Hepatocyte (in vitro differentiated cells): Measurements from ENCODE around the gene CALCOCO2. TPM values are rescaled to one million over a fixed set of nuclear protein-coding genes. Genes with fewer than 3 reads are reported as not detected.

Experiments
- DNase-seq: peaks from one replicate; pipeline ENCODE4 v3.0.0-alpha.2; 2016; ENCODE audit warnings: low spot score
- H2AFZ ChIP-seq: fragments of 200-600 bp; sonication (generic); 2 replicates; pipeline ENCODE4 v1.6.0; 2016; ENCODE audit warnings: antibody characterized with exemption, mild to moderate bottlenecking
- H3K27ac ChIP-seq: fragments of 200-600 bp; sonication (generic); 2 replicates; pipeline ENCODE4 v1.5.1; 2016; ENCODE audit warnings: mild to moderate bottlenecking
- H3K27me3 ChIP-seq: fragments of 200-600 bp; sonication (generic); 2 replicates; pipeline ENCODE4 v1.6.1; 2016
- H3K36me3 ChIP-seq: fragments of 200-600 bp; sonication (generic); replicated peaks from 2 replicates; pipeline ENCODE4 v1.5.1; 2016; ENCODE audit warnings: low read depth; ENCODE audit not compliant: insufficient read depth
- H3K4me1 ChIP-seq: fragments of 200-600 bp; sonication (generic); 2 replicates; pipeline ENCODE4 v1.5.1; 2016; ENCODE audit warnings: mild to moderate bottlenecking, moderate library complexity; ENCODE audit not compliant: insufficient read depth
- H3K4me2 ChIP-seq: fragments of 200-600 bp; sonication (generic); 2 replicates; pipeline ENCODE4 v1.6.0; 2016
- H3K4me3 ChIP-seq: fragments of 200-600 bp; sonication (generic); 2 replicates; pipeline ENCODE4 v1.5.1; 2016; ENCODE audit warnings: mild to moderate bottlenecking
- H3K79me2 ChIP-seq: fragments of 200-600 bp; sonication (generic); 2 replicates; pipeline ENCODE4 v1.6.0; 2017; ENCODE audit warnings: mild to moderate bottlenecking
- H3K9me2 ChIP-seq: fragments of 200-600 bp; sonication (generic); replicated peaks from 2 replicates; pipeline ENCODE4 v1.6.0; 2017; ENCODE audit warnings: mild to moderate bottlenecking; ENCODE audit not compliant: insufficient read depth
- H3K9me3 ChIP-seq: fragments of 200-600 bp; sonication (generic); 2 replicates; pipeline ENCODE4 v1.5.1; 2016; ENCODE audit warnings: low read depth, mild to moderate bottlenecking
- H4K20me1 ChIP-seq: fragments of 200-600 bp; sonication (generic); 2 replicates; pipeline ENCODE4 v1.6.0; 2016; ENCODE audit warnings: mild to moderate bottlenecking; ENCODE audit not compliant: insufficient read depth, poor library complexity, severe bottlenecking
- EZH2 ChIP-seq: fragments of 200-600 bp; sonication (generic); IDR thresholded peaks from 2 replicates; pipeline ENCODE4 v1.6.1; 2016; ENCODE audit warnings: antibody characterized with exemption, mild to moderate bottlenecking, borderline replicate concordance
- EZH2phosphoT487 ChIP-seq: fragments of 200-600 bp; sonication (generic); IDR thresholded peaks from one replicate; pipeline ENCODE4 v1.6.1; 2018; ENCODE audit warnings: antibody characterized with exemption, mild to moderate bottlenecking, low read depth, moderate library complexity; ENCODE audit not compliant: unreplicated experiment, severe bottlenecking
- WGBS: methylation state at CpG from one replicate; pipeline ENCODE4 v1.1.6; 2016; ENCODE audit warnings: low lambda C conversion rate; ENCODE audit errors: missing lambda C conversion rate; 5-methylcytosine and 5-hydroxymethylcytosine counted together
- polyA plus RNA-seq: library from polyadenylated mRNA; unstranded; fragments of >200 nt; fragmentation: Nextera tagmentation; extraction: Ambion mirVana; gene quantifications from 2 replicates; pipeline ENCODE4 v1.2.1, GENCODE V29; 2016
- total RNA-seq: library from RNA; depleted of rRNA; stranded (reverse); fragments of >200 nt; gene quantifications from 2 replicates; pipeline ENCODE4 v1.2.3, GENCODE V29; 2014
- TF ChIP-seq, protein P1 (sequence below): fragments of 200-600 bp; sonication (generic); IDR thresholded peaks from 2 replicates; pipeline ENCODE4 v1.5.1; 2016; ENCODE audit warnings: antibody characterized with exemption, mild to moderate bottlenecking; ENCODE audit not compliant: poor library complexity

CALCOCO2 gene
- total and polyA plus RNA-seq, 2 experiments from 2014 or later = 76.3 to 79.2 TPM

DNA sequence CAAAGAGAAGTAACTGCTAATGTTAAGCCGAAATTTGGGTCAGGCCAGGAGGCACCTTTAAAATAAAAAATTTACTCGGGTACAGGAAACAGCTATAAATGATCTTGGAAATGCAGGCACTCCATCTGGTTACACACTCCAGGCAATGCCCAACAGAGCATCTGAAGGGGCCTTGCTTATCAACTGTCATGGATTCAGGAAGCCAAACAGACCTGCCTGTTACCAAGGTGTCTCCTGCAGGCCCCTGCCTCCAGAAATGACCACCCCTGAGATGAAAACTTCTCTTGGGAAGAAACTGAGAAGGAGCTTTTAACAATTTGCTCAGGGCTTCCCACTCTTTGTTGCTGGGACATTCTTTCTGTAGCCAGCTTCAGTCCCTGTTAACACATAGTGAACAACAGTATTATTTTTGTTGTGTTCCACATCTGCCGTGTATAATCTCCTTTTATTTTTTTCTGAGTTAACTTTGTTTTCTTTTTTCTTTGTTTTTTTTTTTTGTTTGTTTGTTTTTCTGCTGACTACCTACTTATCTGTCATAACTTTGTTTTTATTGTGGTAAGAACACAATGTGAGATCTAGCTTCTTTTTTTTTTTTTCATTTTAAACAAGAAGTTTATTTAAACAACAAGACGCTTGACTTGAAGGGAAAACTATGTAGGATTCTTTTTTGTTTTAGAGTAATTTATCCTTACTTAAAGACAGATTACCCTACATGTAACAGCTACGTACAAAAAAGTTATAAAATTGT is 43.0 kb downstream of the CALCOCO2 start:
- peak overlapping the region; percentile 97 for H3K27ac ChIP-seq
- no peaks in the 10 kb centered on the region for H3K9me3 ChIP-seq
- 48% methylated on average over 5 of the region's 5 CpGs for WGBS
- H3K4me3 ChIP-seq = no peak overlapping the region
- no peaks in the 10 kb centered on the region for H3K27me3 ChIP-seq
- H3K36me3 ChIP-seq = no peaks in the 10 kb centered on the region
- peak overlapping the region; percentile 8 for H2AFZ ChIP-seq
- H3K9me2 ChIP-seq = no peaks in the 10 kb centered on the region
- H4K20me1 ChIP-seq = no peaks in the 10 kb centered on the region
- H3K4me1 ChIP-seq = peaks cover 51% of the 10 kb centered on the region
- TF ChIP-seq EZH2phosphoT487 = no peak
- TF ChIP-seq, protein P1, sequence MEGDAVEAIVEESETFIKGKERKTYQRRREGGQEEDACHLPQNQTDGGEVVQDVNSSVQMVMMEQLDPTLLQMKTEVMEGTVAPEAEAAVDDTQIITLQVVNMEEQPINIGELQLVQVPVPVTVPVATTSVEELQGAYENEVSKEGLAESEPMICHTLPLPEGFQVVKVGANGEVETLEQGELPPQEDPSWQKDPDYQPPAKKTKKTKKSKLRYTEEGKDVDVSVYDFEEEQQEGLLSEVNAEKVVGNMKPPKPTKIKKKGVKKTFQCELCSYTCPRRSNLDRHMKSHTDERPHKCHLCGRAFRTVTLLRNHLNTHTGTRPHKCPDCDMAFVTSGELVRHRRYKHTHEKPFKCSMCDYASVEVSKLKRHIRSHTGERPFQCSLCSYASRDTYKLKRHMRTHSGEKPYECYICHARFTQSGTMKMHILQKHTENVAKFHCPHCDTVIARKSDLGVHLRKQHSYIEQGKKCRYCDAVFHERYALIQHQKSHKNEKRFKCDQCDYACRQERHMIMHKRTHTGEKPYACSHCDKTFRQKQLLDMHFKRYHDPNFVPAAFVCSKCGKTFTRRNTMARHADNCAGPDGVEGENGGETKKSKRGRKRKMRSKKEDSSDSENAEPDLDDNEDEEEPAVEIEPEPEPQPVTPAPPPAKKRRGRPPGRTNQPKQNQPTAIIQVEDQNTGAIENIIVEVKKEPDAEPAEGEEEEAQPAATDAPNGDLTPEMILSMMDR = no peak
- TF ChIP-seq EZH2 = no peak
- H3K4me2 ChIP-seq = no peak overlapping the region
- no peaks in the 10 kb centered on the region for H3K79me2 ChIP-seq
- DNase-seq = no peak

DNA sequence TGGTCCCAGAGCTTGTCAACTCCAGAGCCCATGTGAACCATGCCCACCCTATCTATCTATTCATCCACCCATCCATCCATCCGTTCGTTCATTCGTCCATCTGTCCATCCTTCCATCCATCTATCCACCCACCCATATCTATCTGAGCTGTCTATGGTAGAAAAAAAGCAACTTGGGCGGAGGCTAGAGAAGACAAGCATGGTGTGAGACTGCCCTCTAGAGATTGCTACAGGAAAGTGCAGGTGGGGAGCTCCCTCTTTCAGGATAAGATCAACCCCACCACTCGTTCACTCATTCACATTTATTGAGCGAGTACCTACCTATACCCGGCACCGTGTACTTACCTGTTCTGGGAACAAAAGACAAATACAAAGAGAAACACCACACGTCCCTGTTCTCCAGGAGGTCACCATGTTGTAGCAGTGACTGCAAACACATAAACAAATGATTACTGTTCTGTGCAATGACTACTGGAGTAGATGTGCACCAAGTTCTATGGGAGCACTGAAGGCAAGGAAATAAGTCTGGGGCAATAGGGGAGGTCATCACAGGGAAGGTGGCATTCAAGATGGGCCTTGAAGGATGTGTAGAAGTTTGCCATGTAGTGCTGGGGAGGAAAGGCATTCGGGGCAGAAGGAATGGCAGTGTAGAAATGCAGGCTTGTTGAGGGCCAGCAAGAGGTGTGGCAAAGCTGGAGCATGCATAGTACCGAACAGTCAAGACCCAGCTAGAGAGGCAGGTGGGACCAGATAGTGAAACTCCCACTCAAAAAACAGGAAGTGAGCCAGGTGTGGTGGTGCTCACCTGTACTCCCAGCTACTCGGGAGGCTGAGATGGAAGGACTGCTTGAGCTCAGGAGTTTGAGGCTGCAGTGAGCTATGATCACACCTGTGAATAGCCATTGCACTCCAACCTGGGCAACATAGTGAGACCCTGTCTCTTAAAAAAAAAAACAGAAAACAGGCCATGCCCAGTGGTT is 48.4 kb downstream of the CALCOCO2 start:
- Histone ChIP-seq H2AFZ (no peak overlapping the region), H3K9me3 (no peaks in the 10 kb centered on the region), H3K4me2 (no peak overlapping the region), H3K4me3 (no peak overlapping the region), H4K20me1 (no peaks in the 10 kb centered on the region), H3K4me1 (peaks cover 1% of the 10 kb centered on the region), H3K79me2 (no peaks in the 10 kb centered on the region), H3K27ac (no peak overlapping the region), H3K36me3 (no peaks in the 10 kb centered on the region), H3K27me3 (no peaks in the 10 kb centered on the region), H3K9me2 (no peaks in the 10 kb centered on the region)
- WGBS = 25% methylated on average over 12 of the region's 12 CpGs
- TF ChIP-seq, protein P1 = peak; percentile 88
- no peak for TF ChIP-seq EZH2
- peak; percentile 81 for DNase-seq

DNA sequence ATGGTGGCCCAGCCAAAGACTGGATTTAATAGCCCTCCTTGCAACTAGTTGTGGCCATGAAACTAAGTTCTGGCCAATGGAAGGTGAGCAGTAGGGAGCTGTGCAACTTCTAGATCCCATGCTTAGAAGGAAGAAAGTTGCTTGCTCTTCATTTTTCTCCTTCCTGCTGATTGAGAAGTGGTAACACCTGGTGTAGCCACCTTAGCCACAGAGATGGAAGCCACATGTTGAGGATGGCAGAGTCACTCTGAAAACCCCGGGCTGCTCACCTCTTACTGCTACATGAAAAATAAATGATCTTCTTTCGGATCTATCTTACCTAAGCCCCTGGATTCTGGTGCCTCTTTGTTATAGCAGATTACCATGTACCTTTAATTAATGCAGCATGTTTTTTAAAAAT is 51.4 kb downstream of the CALCOCO2 start:
- Histone ChIP-seq H4K20me1 (no peaks in the 10 kb centered on the region), H3K4me2 (no peak overlapping the region), H3K36me3 (no peaks in the 10 kb centered on the region), H3K9me2 (no peaks in the 10 kb centered on the region), H3K4me1 (no peaks in the 10 kb centered on the region), H3K9me3 (no peaks in the 10 kb centered on the region), H3K27me3 (no peaks in the 10 kb centered on the region), H3K4me3 (no peak overlapping the region), H2AFZ (no peak overlapping the region), H3K27ac (no peak overlapping the region), H3K79me2 (no peaks in the 10 kb centered on the region)
- TF ChIP-seq EZH2phosphoT487 (no peak), EZH2 (no peak)
- TF ChIP-seq, protein P1 = no peak
- no peak for DNase-seq
- WGBS = 91% methylated on average over 2 of the region's 2 CpGs
